Progenitor cell of endocrine pancreas (in vitro differentiated cells): Measurements from ENCODE around the gene RAB44. TPM values are rescaled to one million over a fixed set of nuclear protein-coding genes. Genes with fewer than 3 reads are reported as not detected.

Experiments
- DNase-seq: peaks from one replicate; pipeline ENCODE4 v3.0.0; 2021; ENCODE audit warnings: low spot score; ENCODE audit not compliant: unreplicated experiment
- H3K27ac Mint-ChIP-seq: 2 replicates; pipeline ENCODE4 v1.8.0; 2021; ENCODE audit warnings: mild to moderate bottlenecking, moderate library complexity, mixed read lengths
- H3K27me3 Mint-ChIP-seq: 2 replicates; pipeline ENCODE4 v1.8.0; 2021; ENCODE audit warnings: mixed read lengths
- H3K36me3 Mint-ChIP-seq: 2 replicates; pipeline ENCODE4 v1.8.0; 2022; ENCODE audit warnings: mixed read lengths; ENCODE audit not compliant: insufficient read depth
- H3K4me1 Mint-ChIP-seq: 2 replicates; pipeline ENCODE4 v1.8.0; 2021; ENCODE audit warnings: low read depth, mixed read lengths
- H3K4me3 Mint-ChIP-seq: 2 replicates; pipeline ENCODE4 v1.8.0; 2021; ENCODE audit warnings: low read depth, mild to moderate bottlenecking, moderate library complexity, mixed read lengths
- H3K9me3 Mint-ChIP-seq: 2 replicates; pipeline ENCODE4 v1.8.0; 2021; ENCODE audit warnings: low read depth, mixed read lengths
- CTCF ChIP-seq: fragments of 200-600 bp; sonication (generic); IDR thresholded peaks from one replicate; pipeline ENCODE4 v1.5.0; 2021; ENCODE audit warnings: antibody characterized with exemption, mild to moderate bottlenecking; ENCODE audit not compliant: unreplicated experiment
- total RNA-seq: library from RNA; stranded (reverse); gene quantifications from 2 replicates; pipeline ENCODE4 v1.2.1, GENCODE V29; 2021

RAB44 gene
- total RNA-seq, 1 donor from 2014 or later, result not detected

- H3K4me3 Mint-ChIP-seq, result peak overlapping the region; percentile 66
- peak overlapping the region; percentile 95 for H3K27ac Mint-ChIP-seq
Measured at GRCh38 chr6:36676141-36677058, 21.2 kb upstream of the RAB44 start.

GRCh38 chr6:36677059-36677749 is 20.4 kb upstream of the RAB44 start:
- TF ChIP-seq CTCF, result no peak
- no peak for DNase-seq
- Mint-ChIP-seq H3K27me3 (peaks cover 42% of the 10 kb centered on the region), H3K27ac (peak overlapping the region; percentile 90), H3K4me3 (peak overlapping the region; percentile 66), H3K36me3 (no peaks in the 10 kb centered on the region), H3K9me3 (no peaks in the 10 kb centered on the region), H3K4me1 (peaks cover 30% of the 10 kb centered on the region)

More at GRCh38 chr6:36676141-36677058, 21.2 kb upstream of the RAB44 start:
- peaks cover 30% of the 10 kb centered on the region for H3K4me1 Mint-ChIP-seq
- peaks cover 41% of the 10 kb centered on the region for H3K27me3 Mint-ChIP-seq
- no peak for DNase-seq
- no peaks in the 10 kb centered on the region for H3K36me3 Mint-ChIP-seq
- H3K9me3 Mint-ChIP-seq, result no peaks in the 10 kb centered on the region
- no peak for TF ChIP-seq CTCF

GRCh38 chr6:36677753-36678487 is 19.7 kb upstream of the RAB44 start:
- TF ChIP-seq CTCF, result no peak
- H3K27ac Mint-ChIP-seq, result peak overlapping the region; percentile 90
- peak overlapping the region; percentile 66 for H3K4me3 Mint-ChIP-seq
- H3K9me3 Mint-ChIP-seq, result no peaks in the 10 kb centered on the region
- H3K27me3 Mint-ChIP-seq, result peaks cover 44% of the 10 kb centered on the region
- peaks cover 30% of the 10 kb centered on the region for H3K4me1 Mint-ChIP-seq
- DNase-seq, result no peak
- no peaks in the 10 kb centered on the region for H3K36me3 Mint-ChIP-seq

- H3K27me3 Mint-ChIP-seq, result peaks cover 50% of the 10 kb centered on the region
- H3K27ac Mint-ChIP-seq, result peak within 1 kb of the TSS; percentile 90
- no peaks in the 10 kb centered on the region for H3K9me3 Mint-ChIP-seq
- H3K36me3 Mint-ChIP-seq, result no peaks in the 10 kb centered on the region
- TF ChIP-seq CTCF, result no peak
- H3K4me1 Mint-ChIP-seq, result peaks cover 34% of the 10 kb centered on the region
- peak within 1 kb of the TSS; percentile 77 for H3K4me3 Mint-ChIP-seq
- peak; percentile 64 for DNase-seq
Measured at GRCh38 chr6:36678488-36679042, 19.1 kb upstream of the RAB44 start, which contains the start of gene CDKN1A. Gene CDKN1A (plus strand): TSS chr6:36678714. CDS start chr6:36684102, 5,388 bp downstream.
